T47D (cell line): ENCODE data around the gene LSM3.

Experiments used
- DNase-seq, 2 experiments: peaks; one replicate each; pipeline versions ENCODE4 v3.0.0 to v3.0.0-alpha.2; 2011 to 2012; ENCODE audit warnings: low read depth in 1 of 2, low spot score in 1 of 2
- JUND ChIP-seq: IDR thresholded peaks from 2 replicates; pipeline ENCODE4 v1.6.1; 2012; ENCODE audit warnings: low read depth
- in situ Hi-C: cut with HindIII; loops from 2 replicates; pipeline ENCODE4 v1.10.0; 2016; ENCODE audit warnings: low sequenced_read_pairs, low pct_unique_long_range_greater_than_20kb

Gene LSM3

DNA sequence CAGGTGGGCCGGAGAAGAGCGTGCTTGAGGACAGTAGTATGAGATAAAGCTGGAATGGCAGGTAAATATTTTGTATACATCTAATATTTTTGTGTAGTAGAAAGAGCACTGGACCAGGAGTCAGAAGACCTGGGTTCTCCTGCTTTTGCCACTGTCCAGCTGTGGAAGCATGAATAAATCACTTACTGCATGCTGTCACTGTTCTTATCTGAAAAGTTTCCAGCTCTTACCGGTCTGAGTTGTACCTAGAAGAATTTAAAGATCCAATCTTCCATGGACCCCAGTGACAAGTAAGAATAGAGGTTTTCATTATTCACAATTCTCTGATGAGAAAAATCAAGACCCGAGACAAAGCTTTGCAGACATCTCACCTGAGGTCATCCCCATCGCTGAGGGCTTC lies 6.1 kb upstream of the LSM3 start:
- TF ChIP-seq JUND: no peak
- in situ Hi-C loops: no loop called here
- DNase-seq: no peak

DNA sequence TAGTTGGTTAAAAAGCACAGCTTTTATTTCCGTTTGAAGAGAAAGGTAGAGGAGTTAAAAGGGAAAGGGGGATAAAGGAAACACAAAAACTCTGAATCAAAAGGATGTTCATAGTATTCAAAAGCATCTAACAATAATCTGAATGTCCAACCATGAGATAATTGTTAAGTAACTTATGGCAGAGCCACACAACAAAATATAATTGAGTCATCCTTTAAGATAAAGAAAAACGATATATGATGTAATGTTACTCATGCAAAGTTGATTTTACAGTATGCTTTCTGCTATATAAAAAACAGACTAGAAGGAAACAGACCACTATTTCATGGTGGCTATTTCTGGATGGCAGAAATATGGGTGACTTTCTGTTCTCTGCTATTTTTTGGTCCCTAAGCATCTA lies 4.1 kb upstream of the LSM3 start:
- DNase-seq: no peak
- in situ Hi-C loops: no loop called here
- no peak for TF ChIP-seq JUND

DNA sequence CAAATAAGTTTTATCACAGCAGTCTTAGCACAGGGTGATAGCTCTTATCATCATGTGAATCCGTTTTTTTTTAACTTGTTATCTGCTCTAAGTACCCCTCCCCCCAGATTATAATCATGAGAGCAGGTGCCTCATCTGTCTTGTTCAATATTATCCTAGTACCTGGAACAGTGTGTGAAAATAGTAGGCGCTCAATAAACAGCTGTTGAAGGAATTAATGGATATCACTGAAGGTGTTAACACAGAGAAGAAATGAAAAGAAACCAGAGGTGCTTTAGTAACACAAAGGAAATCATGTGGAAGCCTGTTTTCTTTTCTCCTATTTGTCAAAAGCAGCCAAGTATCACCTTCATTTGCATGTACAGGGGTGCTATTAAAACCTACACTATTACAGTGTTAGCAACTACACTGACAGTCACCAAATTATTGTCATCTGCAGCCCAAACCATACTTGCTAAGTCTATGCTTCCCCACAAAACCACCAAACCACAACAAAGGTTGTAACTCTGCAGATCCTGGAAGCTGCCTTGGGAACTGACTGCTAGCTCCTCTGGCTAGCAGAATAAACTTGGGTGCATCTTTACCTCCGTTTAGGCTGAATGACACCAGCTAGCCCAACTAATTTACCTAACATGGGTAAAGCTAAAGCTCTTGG lies 3.1 kb upstream of the LSM3 start:
- in situ Hi-C loops: no loop called here
- TF ChIP-seq JUND: no peak
- no peak for DNase-seq

DNA sequence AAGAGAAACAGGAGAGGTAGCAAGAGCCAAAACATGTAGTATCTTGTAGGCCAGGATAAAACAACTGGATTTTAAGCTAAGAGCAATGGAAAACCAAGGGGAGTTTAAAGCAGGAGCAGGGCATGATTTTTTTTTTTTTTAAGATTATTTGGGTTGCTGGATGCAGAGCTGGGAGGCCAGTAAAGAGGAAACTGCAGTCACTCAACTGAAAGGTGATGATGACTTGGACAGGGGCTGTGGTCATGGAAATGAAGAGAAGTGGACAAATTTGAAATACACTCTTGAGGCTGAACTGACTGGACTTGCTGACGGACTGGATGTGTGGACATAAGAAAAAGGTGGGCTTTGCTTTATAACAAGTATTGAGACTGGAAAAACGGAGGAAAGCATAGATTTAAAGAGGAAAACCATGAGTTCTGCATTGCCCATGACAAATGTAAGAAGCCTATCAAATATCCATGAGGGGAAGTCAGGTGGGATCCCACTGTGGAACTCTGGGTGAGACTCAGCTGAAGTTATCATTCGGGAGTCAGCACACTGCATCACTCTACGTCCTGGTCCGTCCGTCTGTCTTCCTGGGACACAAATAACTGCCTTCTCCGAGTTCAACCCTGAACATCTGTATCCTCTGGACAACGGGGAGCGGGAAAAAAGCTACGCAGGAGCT lies 904 bp upstream of the LSM3 start:
- in situ Hi-C loops: no loop called here
- TF ChIP-seq JUND: no peak
- DNase-seq: no peak

DNA sequence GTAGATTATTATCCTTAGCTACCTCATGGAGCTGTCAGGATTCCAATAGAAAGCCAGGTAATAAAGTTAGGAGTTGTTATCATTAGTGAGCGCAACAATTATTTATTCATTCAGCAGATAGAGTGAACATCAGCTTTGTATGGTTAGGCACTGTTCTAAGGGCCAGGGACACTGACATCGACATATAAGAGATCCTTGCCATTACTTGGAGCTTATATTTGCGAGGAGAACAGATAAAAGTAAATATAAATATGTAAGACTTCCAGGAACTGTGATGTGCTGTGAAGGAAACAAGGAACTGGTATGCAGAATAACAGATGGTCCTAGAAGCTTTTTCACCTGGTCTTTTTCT lies 473 bp downstream of the LSM3 start:
- no peak for DNase-seq
- in situ Hi-C loops: no loop called here
- TF ChIP-seq JUND: no peak

DNA sequence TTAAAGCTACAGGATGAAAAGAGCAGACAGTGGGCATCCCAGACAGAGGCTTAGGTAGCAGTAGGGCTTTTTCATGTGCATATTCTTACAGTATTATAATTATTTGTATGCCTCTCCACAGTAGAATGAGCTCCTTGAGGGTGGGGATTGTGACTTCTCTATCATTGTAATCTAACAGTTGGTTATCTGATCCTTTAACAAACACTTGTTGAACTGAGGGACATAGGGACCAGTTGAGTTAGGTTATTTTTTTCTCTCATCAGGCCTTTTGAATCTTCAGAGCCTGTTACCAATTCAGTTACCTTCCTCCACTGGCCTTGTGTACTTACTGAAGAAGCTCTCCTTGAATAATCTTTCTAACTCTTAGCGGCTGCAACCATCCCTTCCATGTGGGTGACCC lies 1.2 kb downstream of the LSM3 start:
- no peak for TF ChIP-seq JUND
- in situ Hi-C loops: no loop called here
- DNase-seq: no peak

DNA sequence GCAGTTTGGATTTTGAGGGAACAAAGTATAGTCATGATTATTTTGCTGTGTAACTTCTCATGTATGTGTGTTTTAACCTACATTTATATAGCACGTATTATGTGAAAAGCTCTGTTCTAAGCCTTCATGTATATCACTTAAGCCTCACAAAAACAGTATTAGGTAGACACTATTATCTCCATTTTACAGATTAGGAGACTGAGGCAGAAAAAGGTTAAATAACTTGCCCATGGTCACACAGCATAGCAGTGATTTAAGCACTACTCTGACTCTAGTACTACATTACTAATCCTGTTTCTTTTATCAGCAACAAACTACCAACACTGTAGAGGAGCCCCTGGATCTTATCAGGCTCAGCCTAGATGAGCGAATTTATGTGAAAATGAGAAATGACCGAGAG lies 2.6 kb downstream of the LSM3 start:
- no peak for TF ChIP-seq JUND
- in situ Hi-C loops: no loop called here
- no peak for DNase-seq

DNA sequence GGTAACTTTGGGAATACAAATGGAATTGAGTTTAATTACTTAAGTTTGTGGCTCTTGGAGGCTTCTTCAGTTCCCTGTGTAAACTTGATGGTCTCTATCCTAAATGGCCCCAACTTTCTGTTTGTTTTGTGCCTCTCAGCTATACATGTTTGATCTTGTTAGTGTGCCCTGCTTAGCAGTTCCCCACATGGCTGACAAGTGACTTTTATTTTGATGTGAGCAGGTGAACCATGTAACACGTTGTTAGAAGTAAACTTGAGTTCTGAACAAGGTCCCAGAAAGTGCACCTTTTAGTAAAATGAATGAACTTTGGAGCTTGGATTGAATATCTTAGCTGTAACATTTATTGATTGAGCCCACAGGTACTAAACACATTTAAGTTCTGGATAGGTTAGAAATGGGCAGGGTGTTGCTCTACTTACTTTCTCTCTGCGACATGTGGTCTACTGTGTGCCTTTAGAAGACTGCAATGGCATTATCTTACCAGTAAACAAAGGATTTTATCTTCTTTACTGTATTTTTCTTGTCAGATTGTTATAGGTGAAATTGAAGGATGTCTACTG lies 4.5 kb downstream of the LSM3 start:
- in situ Hi-C loops: no loop called here
- TF ChIP-seq JUND: no peak
- no peak for DNase-seq

DNA sequence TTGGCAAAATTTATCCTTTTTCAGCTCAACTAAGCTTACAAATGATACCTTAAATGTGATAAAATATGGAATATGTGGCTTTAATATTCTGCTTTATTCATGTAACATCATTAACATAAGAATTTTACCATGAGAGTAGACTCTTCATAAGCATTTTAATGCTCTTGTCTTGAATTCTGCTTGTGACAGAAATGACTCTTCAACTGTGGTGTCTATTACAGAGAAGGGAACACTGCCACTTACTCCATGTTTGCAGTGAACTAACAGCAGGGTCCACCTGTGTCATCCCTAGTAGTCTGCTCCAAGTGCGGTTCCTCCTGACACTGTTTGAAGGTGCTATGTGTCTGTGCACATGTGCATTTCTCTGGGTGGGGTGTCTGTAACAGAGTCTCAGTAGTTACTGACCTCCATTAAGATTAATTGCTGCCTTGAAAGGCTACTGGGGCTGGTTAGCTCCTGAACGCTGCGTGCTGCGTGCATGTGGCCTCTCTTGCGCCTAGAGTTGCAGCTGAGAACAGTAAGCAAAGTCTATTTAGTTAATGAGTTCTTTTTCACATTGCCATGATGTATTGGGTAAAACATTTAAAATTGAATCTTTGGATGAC lies 8.3 kb downstream of the LSM3 start:
- DNase-seq: no peak
- in situ Hi-C loops: no loop called here
- no peak for TF ChIP-seq JUND

DNA sequence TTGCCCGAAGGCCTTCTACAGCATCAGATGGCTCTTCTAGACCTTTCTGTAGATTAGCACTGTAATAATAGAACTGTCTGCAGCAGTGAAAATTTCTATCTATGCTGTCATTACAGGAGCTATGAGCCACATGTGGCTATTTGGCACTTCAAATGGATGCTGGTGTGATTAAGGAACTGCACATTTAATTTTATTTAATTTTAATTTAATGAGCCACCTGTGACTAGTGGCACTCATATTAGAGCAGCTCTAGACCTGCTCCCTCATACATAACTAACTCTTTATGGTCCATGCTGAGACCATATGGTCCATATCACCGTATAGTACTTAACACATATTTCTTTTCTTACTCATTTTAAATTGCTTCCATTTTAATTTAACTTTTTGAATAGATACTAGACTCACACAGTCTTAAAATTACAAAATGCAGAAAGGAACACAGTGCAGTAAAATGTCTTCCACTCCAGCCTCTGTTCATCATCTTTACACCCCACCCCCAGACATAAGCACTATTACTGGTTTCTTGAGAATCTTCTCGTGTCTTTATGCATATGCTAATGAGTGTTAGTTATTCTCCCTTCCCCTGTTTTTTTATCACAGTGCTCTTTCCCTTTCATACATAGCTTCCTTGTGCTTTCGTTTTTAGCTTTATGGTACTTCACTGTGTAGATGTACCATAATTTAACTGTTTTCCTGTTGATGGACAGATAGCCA lies 9.6 kb downstream of the LSM3 start:
- in situ Hi-C loops: no loop called here
- TF ChIP-seq JUND: no peak
- no peak for DNase-seq

DNA sequence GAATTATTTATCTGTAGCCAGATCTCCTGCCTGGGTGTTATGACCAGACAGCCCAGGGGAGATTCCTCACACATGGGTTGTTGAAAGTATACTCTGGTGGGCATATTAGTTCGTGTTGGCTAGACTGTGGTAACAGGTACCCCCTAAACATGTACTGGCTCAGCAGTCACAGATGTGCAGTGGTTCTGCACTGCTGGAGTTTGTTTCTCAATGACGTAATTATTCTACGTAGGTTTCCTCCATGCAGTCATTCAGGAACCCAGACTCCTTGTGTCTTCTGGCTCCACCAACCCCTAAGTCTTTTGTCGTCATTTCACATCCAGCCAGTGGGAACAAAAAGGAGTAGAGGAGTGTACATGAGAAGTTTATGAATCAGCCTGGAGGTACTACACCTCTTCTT lies 16.2 kb downstream of the LSM3 start:
- no peak for TF ChIP-seq JUND
- in situ Hi-C loops: no loop called here

DNA sequence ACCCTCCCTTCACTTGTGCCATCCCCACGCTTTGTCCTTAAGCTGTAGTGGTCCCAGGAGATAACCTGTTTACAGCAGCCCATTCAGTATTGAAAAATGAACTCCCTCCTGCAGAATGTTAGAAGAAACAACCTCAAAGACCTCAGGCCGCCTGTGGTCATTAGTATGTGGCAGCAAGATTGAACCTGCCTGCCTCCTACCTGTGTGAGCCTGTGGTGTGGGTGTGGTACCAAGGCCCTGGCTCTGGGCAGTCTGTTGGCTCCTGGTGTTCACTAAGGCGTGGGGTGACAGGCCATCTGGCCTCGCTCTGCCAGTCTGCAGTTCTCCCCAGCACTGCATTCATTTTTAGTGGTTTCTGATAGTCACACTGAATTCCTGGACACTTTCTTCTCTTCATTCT lies 21.0 kb downstream of the LSM3 start:
- no peak for DNase-seq
- in situ Hi-C loops: no loop called here
- TF ChIP-seq JUND: no peak

More for the DNA sequence above, 16.2 kb downstream of the LSM3 start:
- DNase-seq: no peak

DNA sequence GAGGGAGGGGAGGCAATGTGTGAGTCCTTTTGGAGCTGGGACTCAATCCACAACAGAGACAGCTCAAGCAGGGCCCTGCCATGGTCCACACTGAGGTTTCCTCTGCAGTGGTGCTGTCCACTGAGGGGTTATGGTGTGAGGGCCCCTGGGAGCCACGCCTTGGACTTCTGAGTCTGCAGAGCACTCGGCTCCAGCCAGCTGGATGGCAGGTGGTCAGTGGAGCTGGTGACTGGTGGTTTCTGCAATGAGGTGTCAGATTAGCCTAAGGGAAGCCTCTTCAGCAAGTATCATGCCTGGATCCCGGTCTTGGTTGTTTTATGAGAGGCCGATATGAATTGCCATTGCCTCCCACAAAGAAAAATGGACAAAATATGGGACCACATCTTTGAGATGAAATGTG lies 21.7 kb downstream of the LSM3 start:
- in situ Hi-C loops: no loop called here
- no peak for DNase-seq
- TF ChIP-seq JUND: no peak
